Dendritic cell treated with granulocyte-macrophage colony-stimulating factor and Interleukin-4, amounts not matched to agents 40 ng/mL and 50 ng/mL, for 4 days (primary cell): ENCODE results near the gene RELA.
"Not testable (repeated sequence)": the region's sequence is repeated elsewhere in the genome, so short reads cannot be mapped to it uniquely, and the experiment has no call there.

ENCODE experiments used
- H3K27ac Mint-ChIP-seq: one replicate; pipeline ENCODE4 v1.8.0; 2022; ENCODE audit warnings: mild to moderate bottlenecking, mixed read lengths
- H3K27me3 Mint-ChIP-seq: one replicate; pipeline ENCODE4 v1.8.0; 2022; ENCODE audit warnings: mild to moderate bottlenecking, mixed read lengths
- H3K36me3 Mint-ChIP-seq: one replicate; pipeline ENCODE4 v1.8.0; 2022; ENCODE audit warnings: low read depth, mixed read lengths
- H3K4me1 Mint-ChIP-seq: one replicate; pipeline ENCODE4 v1.8.0; 2022; ENCODE audit warnings: low read depth, mixed read lengths
- H3K4me3 Mint-ChIP-seq: one replicate; pipeline ENCODE4 v1.8.0; 2022; ENCODE audit warnings: mild to moderate bottlenecking, moderate library complexity, mixed read lengths
- H3K9me3 Mint-ChIP-seq: one replicate; pipeline ENCODE4 v1.8.0; 2022; ENCODE audit warnings: mixed read lengths
- intact Hi-C: fragments of 100-400 bp; cut with micrococcal nuclease; formaldehyde crosslinking; loops from one replicate; pipeline ENCODE4 v1.15.0; 2022

RELA gene

DNA sequence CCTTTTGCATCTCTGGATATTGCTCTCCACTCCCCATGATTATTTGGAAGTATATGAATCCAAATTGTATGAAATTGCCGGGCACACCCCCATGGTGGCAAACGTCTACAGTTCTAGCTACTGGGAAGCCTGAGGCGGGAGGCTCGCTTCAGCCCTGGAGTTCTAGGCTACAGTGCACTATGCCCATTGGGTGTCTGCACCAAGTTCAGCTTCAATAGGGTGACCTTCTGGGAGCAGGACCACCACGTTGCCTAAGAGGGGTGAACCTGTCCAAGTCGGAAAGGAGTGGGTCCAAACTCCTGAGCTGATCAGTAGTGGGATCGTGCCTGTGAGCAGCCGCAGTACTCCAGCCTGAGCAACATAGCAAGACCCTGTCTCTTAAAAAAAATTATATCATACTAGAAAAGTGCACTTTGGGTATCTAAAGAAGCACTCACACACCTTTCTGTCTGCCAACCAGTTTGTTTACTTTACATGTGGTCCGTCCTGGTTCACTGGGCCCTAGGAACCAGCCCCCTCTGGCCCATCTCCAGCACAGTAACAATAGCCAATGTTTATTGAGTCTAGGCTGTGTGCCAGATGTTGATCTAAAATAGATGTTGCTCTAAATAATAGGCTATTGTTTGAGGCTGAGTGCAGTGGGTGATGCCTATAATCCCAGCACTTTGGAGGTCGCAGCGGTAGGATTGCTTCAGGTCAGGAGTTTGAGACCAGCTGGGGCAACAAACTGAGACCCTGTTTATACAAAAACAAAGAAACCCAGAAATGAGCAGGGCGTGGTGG lies 32.9 kb upstream of the RELA start:
- Mint-ChIP-seq H3K4me1 (no peaks in the 10 kb centered on the region), H3K36me3 (no peaks in the 10 kb centered on the region), H3K9me3 (no peaks in the 10 kb centered on the region), H3K27me3 (no peaks in the 10 kb centered on the region), H3K4me3 (no peak overlapping the region), H3K27ac (no peak overlapping the region)
- intact Hi-C loops, result no loop called here

GRCh38 chr11:65692367-65692766 lies 29.7 kb upstream of the RELA start:
- intact Hi-C loops, result no loop called here

DNA sequence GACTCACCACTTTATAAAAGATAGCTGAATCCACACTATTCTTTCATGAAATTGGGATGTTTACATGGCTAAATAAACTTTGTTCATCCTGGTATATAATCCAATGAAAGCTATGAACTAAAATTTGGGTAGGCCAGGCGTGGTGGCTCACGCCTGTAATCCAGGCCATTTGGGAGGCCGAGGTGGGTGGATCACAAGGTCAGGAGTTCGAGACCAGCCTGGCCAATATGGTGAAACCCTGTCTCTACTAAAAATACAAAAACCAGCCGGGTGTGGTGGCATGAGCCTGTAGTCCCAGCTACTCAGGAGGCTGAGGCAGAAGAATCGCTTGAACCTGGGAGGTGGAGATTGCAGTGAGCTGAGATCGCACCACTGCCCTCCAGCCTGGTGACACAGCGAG lies 29.1 kb upstream of the RELA start:
- H3K36me3 Mint-ChIP-seq, H3K27ac Mint-ChIP-seq, intact Hi-C loops, H3K4me3 Mint-ChIP-seq, H3K4me1 Mint-ChIP-seq, H3K27me3 Mint-ChIP-seq, H3K9me3 Mint-ChIP-seq: not testable (repeated sequence)

More at GRCh38 chr11:65692367-65692766, 29.7 kb upstream of the RELA start:
- Mint-ChIP-seq H3K9me3 (no peaks in the 10 kb centered on the region), H3K27me3 (no peaks in the 10 kb centered on the region), H3K4me1 (no peaks in the 10 kb centered on the region), H3K36me3 (no peaks in the 10 kb centered on the region), H3K27ac (no peak overlapping the region), H3K4me3 (no peak overlapping the region)

GRCh38 chr11:65685981-65686380 lies 23.3 kb upstream of the RELA start:
- intact Hi-C loops, result no loop called here
- Mint-ChIP-seq H3K4me1 (no peaks in the 10 kb centered on the region), H3K36me3 (no peaks in the 10 kb centered on the region), H3K27me3 (no peaks in the 10 kb centered on the region), H3K27ac (no peak overlapping the region), H3K4me3 (no peak overlapping the region), H3K9me3 (no peaks in the 10 kb centered on the region)

DNA sequence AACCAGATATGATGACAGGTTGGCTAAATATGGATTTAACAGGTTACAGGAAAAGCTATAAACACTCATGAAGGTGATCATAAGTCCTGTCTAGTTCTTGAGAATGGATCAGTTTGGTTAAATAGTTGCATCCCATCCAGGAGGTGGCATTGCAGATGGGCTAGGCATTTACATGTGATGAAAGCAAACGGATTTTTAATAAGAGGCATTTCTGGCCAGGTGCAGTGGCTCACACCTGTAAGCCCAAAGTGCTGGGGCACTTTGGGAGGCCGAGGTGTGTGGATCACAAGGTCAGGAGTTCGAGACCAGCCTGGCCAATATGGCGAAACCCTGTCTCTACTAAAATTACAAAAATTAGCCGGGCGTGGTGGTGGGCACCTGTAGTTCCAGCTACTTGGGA lies 20.8 kb upstream of the RELA start:
- H3K27me3 Mint-ChIP-seq, H3K36me3 Mint-ChIP-seq, H3K4me1 Mint-ChIP-seq, H3K9me3 Mint-ChIP-seq, H3K4me3 Mint-ChIP-seq, intact Hi-C loops, H3K27ac Mint-ChIP-seq: not testable (repeated sequence)

- no peaks in the 10 kb centered on the region for H3K9me3 Mint-ChIP-seq
- no peaks in the 10 kb centered on the region for H3K27me3 Mint-ChIP-seq
- no peaks in the 10 kb centered on the region for H3K4me1 Mint-ChIP-seq
- H3K4me3 Mint-ChIP-seq, result no peak overlapping the region
- intact Hi-C loops, result no loop called here
- no peak overlapping the region for H3K27ac Mint-ChIP-seq
- H3K36me3 Mint-ChIP-seq, result no peaks in the 10 kb centered on the region
These were observed 17.6 kb upstream of the RELA start for GRCh38 chr11:65680192-65680743.

DNA sequence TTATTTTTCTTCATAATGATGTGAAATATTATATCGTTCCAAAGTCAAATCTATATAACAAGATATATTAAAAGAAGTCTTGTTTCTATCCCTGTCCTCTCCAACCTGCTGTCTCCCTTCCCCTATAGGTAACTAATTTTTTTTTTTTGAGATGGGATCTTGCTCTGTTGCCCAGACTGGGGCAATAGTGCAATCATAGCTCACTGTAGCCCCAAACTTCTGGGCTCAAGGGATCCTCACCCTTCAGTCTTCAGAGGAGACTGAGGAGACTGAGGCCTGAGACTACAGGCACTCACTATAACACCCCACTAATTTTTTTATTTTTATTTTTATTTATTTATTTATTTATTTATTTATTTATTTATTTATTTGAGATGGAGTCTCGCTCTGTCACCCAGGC lies 10.3 kb upstream of the RELA start:
- intact Hi-C loops, result no loop called here
- Mint-ChIP-seq H3K36me3 (no peaks in the 10 kb centered on the region), H3K4me3 (no peak overlapping the region), H3K4me1 (peaks cover 5% of the 10 kb centered on the region), H3K27ac (no peak overlapping the region), H3K9me3 (no peaks in the 10 kb centered on the region), H3K27me3 (no peaks in the 10 kb centered on the region)

- Mint-ChIP-seq H3K27ac (no peak overlapping the region), H3K4me1 (peaks cover 5% of the 10 kb centered on the region), H3K4me3 (no peak overlapping the region), H3K36me3 (no peaks in the 10 kb centered on the region), H3K27me3 (no peaks in the 10 kb centered on the region), H3K9me3 (no peaks in the 10 kb centered on the region)
- intact Hi-C loops, result no loop called here
These were observed 9.6 kb upstream of the RELA start for GRCh38 chr11:65672180-65672860.

DNA sequence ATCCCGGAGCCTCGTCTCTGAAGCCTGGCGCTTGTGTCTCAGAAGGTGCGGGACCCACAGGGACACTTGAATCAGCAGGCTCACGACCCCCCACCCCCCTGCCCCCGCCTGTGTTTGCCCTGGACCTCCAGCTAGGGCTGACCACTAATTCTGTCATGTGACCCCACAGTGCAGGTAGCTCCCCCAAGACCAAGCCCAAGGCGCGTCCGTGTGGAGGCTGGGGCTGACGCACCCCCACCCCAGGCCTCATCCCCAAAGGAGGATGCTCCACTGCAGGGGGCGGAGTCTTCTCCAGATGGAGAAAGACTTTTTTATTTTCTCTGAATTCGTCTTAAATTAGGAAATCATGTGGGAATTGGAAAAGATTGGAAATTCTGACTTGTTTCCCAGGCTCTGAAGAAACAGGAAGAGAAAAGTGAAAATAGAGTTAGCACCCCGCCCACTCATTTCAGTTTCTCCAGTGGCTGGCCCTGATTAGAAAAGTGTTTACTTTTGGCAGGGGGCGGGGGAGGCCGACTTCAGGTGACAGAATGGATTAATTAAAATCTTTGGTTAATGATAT lies 1.0 kb upstream of the RELA start:
- intact Hi-C loops, result loop anchor here (1.0 kb wide), 2 partner anchors 10 to 48 kb away; partner anchors contain the start of gene PCNX3
- Mint-ChIP-seq H3K36me3 (peaks cover 41% of the 10 kb centered on the region), H3K27me3 (no peaks in the 10 kb centered on the region), H3K27ac (peak overlapping the region; percentile 95), H3K4me1 (peaks cover 27% of the 10 kb centered on the region), H3K9me3 (no peaks in the 10 kb centered on the region), H3K4me3 (peak overlapping the region; percentile 82)

DNA sequence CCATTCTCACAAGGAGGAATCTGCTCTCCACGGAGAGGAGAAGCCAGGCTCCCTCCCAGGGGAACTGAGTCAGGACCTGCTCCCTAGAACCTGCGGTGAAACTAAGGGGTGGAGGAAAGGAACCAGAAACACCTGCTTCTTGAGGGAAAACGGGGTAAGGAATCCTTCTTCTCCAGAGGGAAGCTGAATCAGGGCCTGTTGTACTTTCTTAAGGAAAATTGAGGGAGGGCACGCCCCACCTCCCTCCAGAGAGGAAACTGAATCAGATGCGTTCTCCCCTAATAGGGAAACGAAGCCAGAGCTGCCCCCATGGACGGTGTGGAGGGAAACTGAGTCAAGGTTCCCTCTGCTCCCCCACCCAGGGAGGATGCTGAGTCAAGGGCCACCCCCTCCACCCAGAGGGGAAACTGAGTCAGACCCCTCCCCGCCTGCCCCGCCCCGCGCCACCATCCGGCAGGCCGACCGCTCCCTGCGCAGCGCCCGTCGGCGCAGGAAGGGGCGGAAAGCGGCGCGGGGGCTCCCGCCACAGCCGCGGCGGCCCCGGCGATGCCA lies 393 bp downstream of the RELA start:
- intact Hi-C loops, result no loop called here
- H3K4me3 Mint-ChIP-seq, result peak overlapping the region; percentile 82
- H3K27me3 Mint-ChIP-seq, result no peaks in the 10 kb centered on the region
- H3K36me3 Mint-ChIP-seq, result peaks cover 55% of the 10 kb centered on the region
- peak overlapping the region; percentile 95 for H3K27ac Mint-ChIP-seq
- no peaks in the 10 kb centered on the region for H3K9me3 Mint-ChIP-seq
- peaks cover 32% of the 10 kb centered on the region for H3K4me1 Mint-ChIP-seq

GRCh38 chr11:65661599-65662246 lies 993 bp downstream of the RELA start:
- Mint-ChIP-seq H3K4me1 (peaks cover 38% of the 10 kb centered on the region), H3K4me3 (peak overlapping the region; percentile 79), H3K9me3 (no peaks in the 10 kb centered on the region), H3K27ac (peak overlapping the region; percentile 95), H3K27me3 (no peaks in the 10 kb centered on the region), H3K36me3 (peaks cover 61% of the 10 kb centered on the region)
- intact Hi-C loops, result no loop called here

DNA sequence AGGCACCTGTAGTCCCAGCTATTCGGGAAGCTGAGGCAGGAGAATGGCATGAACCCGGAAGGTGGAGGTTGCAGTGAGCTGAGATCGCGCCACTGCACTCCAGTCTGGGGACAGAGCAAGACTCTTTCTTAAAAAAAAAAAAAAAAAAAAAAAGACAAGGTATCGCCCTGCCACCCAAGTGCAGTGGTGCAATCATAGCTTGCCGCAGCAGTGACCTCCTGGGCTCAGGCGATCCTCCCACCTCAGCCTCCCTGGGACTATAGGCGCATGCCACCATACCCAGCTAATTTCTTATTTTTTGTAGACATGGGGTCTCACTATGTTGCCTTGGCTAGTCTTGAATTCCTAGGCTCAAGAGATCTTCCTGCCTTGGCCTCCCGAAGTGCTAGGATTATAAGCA lies 1.8 kb downstream of the RELA start:
- H3K27me3 Mint-ChIP-seq, H3K27ac Mint-ChIP-seq, H3K9me3 Mint-ChIP-seq, H3K4me3 Mint-ChIP-seq, intact Hi-C loops: not testable (repeated sequence)
- H3K4me1 Mint-ChIP-seq, result peaks cover 46% of the 10 kb centered on the region
- peaks cover 63% of the 10 kb centered on the region for H3K36me3 Mint-ChIP-seq

GRCh38 chr11:65660038-65660437 lies 2.7 kb downstream of the RELA start:
- Mint-ChIP-seq H3K27ac (peak overlapping the region; percentile 9), H3K27me3 (no peaks in the 10 kb centered on the region), H3K4me3 (no peak overlapping the region), H3K9me3 (no peaks in the 10 kb centered on the region), H3K4me1 (peaks cover 53% of the 10 kb centered on the region), H3K36me3 (peaks cover 72% of the 10 kb centered on the region)
- intact Hi-C loops, result no loop called here
